K562 (cell line): ENCODE data around the gene FAM131C. TPM values are rescaled to one million over a fixed set of nuclear protein-coding genes. Genes with fewer than 3 reads are reported as not detected.

Source experiments
- ARID1B ChIP-seq: fragments of 450-650 bp; IDR thresholded peaks from 2 replicates; pipeline ENCODE4 v1.6.1; 2016; ENCODE audit warnings: antibody characterized with exemption, mild to moderate bottlenecking, inconsistent platforms
- CREB1 ChIP-seq, 2 experiments: sonication (generic) in 1 of 2; formaldehyde crosslinking in 1 of 2; IDR thresholded peaks; 2 replicates each; pipeline versions ENCODE4 v1.6.1 to v1.8.0; 2012 to 2022; ENCODE audit warnings: inconsistent platforms in 1 of 2, mild to moderate bottlenecking in 1 of 2, missing genetic modification reagents in 1 of 2, moderate library complexity in 1 of 2
- E2F4 ChIP-seq: sonication (generic); formaldehyde crosslinking; IDR thresholded peaks from 2 replicates; pipeline ENCODE4 v1.8.0; 2022; ENCODE audit warnings: mild to moderate bottlenecking, low read depth, missing genetic modification reagents
- E2F6 ChIP-seq, 2 experiments: IDR thresholded peaks; 2 replicates each; pipeline ENCODE4 v1.6.1; 2011; ENCODE audit warnings: borderline replicate concordance in 1 of 2, control low read depth in 1 of 2, low read depth in 1 of 2, low read length in 1 of 2, mild to moderate bottlenecking in 1 of 2, mixed read lengths in 1 of 2, moderate library complexity in 1 of 2; ENCODE audit not compliant: insufficient read depth in 1 of 2, insufficient read length in 1 of 2, poor library complexity in 1 of 2, severe bottlenecking in 1 of 2; ENCODE audit errors: extremely low read depth in 1 of 2
- FOXA1 ChIP-seq: fragments of 450-650 bp; IDR thresholded peaks from 2 replicates; pipeline ENCODE4 v1.6.1; 2016; ENCODE audit warnings: mild to moderate bottlenecking, borderline replicate concordance
- GABPB1 ChIP-seq: sonication (generic); formaldehyde crosslinking; IDR thresholded peaks from 2 replicates; pipeline ENCODE4 v1.8.0; 2022; ENCODE audit warnings: mild to moderate bottlenecking, missing genetic modification reagents
- HCFC1 ChIP-seq: IDR thresholded peaks from 2 replicates; pipeline ENCODE4 v1.6.1; 2012; ENCODE audit warnings: low read depth, low read length, improper control_type of control experiment
- HMGXB4 ChIP-seq: sonication (generic); formaldehyde crosslinking; IDR thresholded peaks from 2 replicates; pipeline ENCODE4 v1.8.1; 2023; ENCODE audit warnings: mild to moderate bottlenecking, missing genetic modification reagents
- KAT2B ChIP-seq: IDR thresholded peaks from one replicate; pipeline ENCODE4 v1.6.1; 2012; ENCODE audit warnings: low read depth, mild to moderate bottlenecking, control low read depth, inconsistent platforms, low read length, moderate library complexity
- NUFIP1 ChIP-seq: fragments of 450-650 bp; IDR thresholded peaks from 2 replicates; pipeline ENCODE4 v1.6.1; 2018; ENCODE audit not compliant: partially characterized antibody
- POLR2AphosphoS5 ChIP-seq: IDR thresholded peaks from 2 replicates; pipeline ENCODE4 v1.6.1; 2011; ENCODE audit warnings: mild to moderate bottlenecking, low read depth, low read length, moderate library complexity; ENCODE audit not compliant: control insufficient read depth, insufficient read depth
- RBFOX2 ChIP-seq: fragments of 200-400 bp; formaldehyde crosslinking; IDR thresholded peaks from 2 replicates; pipeline ENCODE4 v1.6.1; 2017; ENCODE audit warnings: low read depth, mild to moderate bottlenecking, low read length, moderate library complexity
- TGIF2 ChIP-seq: sonication (generic); formaldehyde crosslinking; IDR thresholded peaks from 2 replicates; pipeline ENCODE4 v1.8.1; 2022; ENCODE audit warnings: mild to moderate bottlenecking, missing genetic modification reagents, moderate library complexity
- XRCC5 ChIP-seq: fragments of 200-400 bp; formaldehyde crosslinking; IDR thresholded peaks from 2 replicates; pipeline ENCODE4 v1.6.1; 2017; ENCODE audit warnings: low read depth, mild to moderate bottlenecking, low read length
- ZC3H11A ChIP-seq: IDR thresholded peaks from 2 replicates; pipeline ENCODE4 v1.6.1; 2012; ENCODE audit warnings: low read depth, low read length, improper control_type of control experiment
- ZFPM2 ChIP-seq: fragments of 250-450 bp; sonication (Bioruptor Pico); IDR thresholded peaks from 2 replicates; pipeline ENCODE4 v1.5.1; 2022; ENCODE audit warnings: mild to moderate bottlenecking
- ZNF12 ChIP-seq: sonication (generic); formaldehyde crosslinking; IDR thresholded peaks from 2 replicates; pipeline ENCODE4 v1.4.0; 2020; ENCODE audit warnings: mild to moderate bottlenecking, missing genetic modification reagents
- ZNF76 ChIP-seq: fragments of 250-450 bp; sonication (Bioruptor Pico); IDR thresholded peaks from 2 replicates; pipeline ENCODE4 v1.4.0; 2020; ENCODE audit warnings: mild to moderate bottlenecking, moderate library complexity, borderline replicate concordance
- ZNF780A ChIP-seq: fragments of 250-450 bp; sonication (Bioruptor Pico); IDR thresholded peaks from 2 replicates; pipeline ENCODE4 v1.5.0; 2021; ENCODE audit warnings: mild to moderate bottlenecking
- polyA plus RNA-seq, 8 experiments: library from polyadenylated mRNA; depleted of rRNA in 4 of 8; stranded (reverse) in 5 of 8; unstranded in 3 of 8; fragments of >200 nt; fragmentation: Nextera tagmentation in 2 of 8; fragmentation: Illumina TruSeq in 1 of 8; extraction: Ambion mirVana in 2 of 8; extraction: Trizol in 1 of 8; gene quantifications; 2 replicates each; pipeline versions ENCODE4 v1.2.1 to v1.2.3, GENCODE V29; 2011 to 2014; ENCODE audit warnings: inconsistent platforms in 1 of 8, missing spikeins in 1 of 8
- total RNA-seq, 7 experiments: library from RNA; depleted of rRNA in 6 of 7; stranded (reverse); fragments of >200 nt in 6 of 7; fragmentation: Illumina TruSeq in 2 of 7; extraction: Trizol in 2 of 7; gene quantifications; 2 replicates each; pipeline versions ENCODE4 v1.2.1 to v1.2.3, GENCODE V29; 2011 to 2021; ENCODE audit warnings: low replicate concordance in 1 of 7

Gene FAM131C
- total and polyA plus RNA-seq, 9 of the 15 experiments (the other 6 are each of a cell fraction or from before 2014, with no cell fraction given): 0.10 to 0.29 (median 0.16) TPM; not detected in 6

GRCh38 chr1:16055613-16056520, 17.6 kb downstream of the FAM131C start (continued):
- TF ChIP-seq FOXA1: no peak
- TF ChIP-seq ZNF12 (CRISPR knock-in tag): no peak
- 0 out of 2 replicates have a peak, but pooled peaks have one; percentile 68 for TF ChIP-seq ZC3H11A
- peak; percentile 52; the same call in 1 of the 2 replicates for TF ChIP-seq ARID1B
- 0 out of 2 replicates have a peak, but pooled peaks have one; percentile 9 for TF ChIP-seq CREB1 (IDR thresholded peaks at IDR 0.05)
- no peak; the same call in 1 of the 2 replicates for TF ChIP-seq CREB1 (CRISPR knock-in tag; IDR thresholded peaks at IDR 0.05)
- peak in 1 of 2 experiments; percentile 23 for TF ChIP-seq E2F6 (IDR thresholded peaks at IDR 0.05; ENCODE audit: borderline replicate concordance in 1 of 2, extremely low read depth in 1 of 2, insufficient read depth in 1 of 2, insufficient read length in 1 of 2, low read depth in 1 of 2, low read length in 1 of 2, poor library complexity in 1 of 2, severe bottlenecking in 1 of 2)
- 0 out of 2 replicates have a peak, but pooled peaks have one; percentile 4 for TF ChIP-seq POLR2AphosphoS5
- no peak for TF ChIP-seq NUFIP1
- peak; percentile 76 for TF ChIP-seq XRCC5
- no peak for TF ChIP-seq ZNF76 (CRISPR knock-in tag)
- no peak for TF ChIP-seq ZFPM2 (CRISPR knock-in tag)
- TF ChIP-seq HCFC1: peak; percentile 50; the same call in 1 of the 2 replicates
- TF ChIP-seq ZNF780A: no peak
- TF ChIP-seq GABPB1 (CRISPR knock-in tag): 0 out of 2 replicates have a peak, but pooled peaks have one; percentile 42
- TF ChIP-seq E2F4 (CRISPR knock-in tag): no peak
- no peak for TF ChIP-seq KAT2B
- peak; percentile 30; the same call in 1 of the 2 replicates for TF ChIP-seq HMGXB4 (CRISPR knock-in tag)
- peak; percentile 25; the same call in 1 of the 2 replicates for TF ChIP-seq RBFOX2
- no peak for TF ChIP-seq TGIF2 (CRISPR knock-in tag)
